Raji (cell line): ENCODE measurements around the gene MME.

Source experiments
- POLR2A ChIP-seq: IDR thresholded peaks from 2 replicates; pipeline ENCODE4 v1.6.1; 2011; ENCODE audit warnings: low read depth, low read length, control low read depth; ENCODE audit not compliant: insufficient read depth

The MME gene

GRCh38 chr3:155194973-155195957 is 115.1 kb downstream of the MME start:
- TF ChIP-seq POLR2A: no peak

DNA sequence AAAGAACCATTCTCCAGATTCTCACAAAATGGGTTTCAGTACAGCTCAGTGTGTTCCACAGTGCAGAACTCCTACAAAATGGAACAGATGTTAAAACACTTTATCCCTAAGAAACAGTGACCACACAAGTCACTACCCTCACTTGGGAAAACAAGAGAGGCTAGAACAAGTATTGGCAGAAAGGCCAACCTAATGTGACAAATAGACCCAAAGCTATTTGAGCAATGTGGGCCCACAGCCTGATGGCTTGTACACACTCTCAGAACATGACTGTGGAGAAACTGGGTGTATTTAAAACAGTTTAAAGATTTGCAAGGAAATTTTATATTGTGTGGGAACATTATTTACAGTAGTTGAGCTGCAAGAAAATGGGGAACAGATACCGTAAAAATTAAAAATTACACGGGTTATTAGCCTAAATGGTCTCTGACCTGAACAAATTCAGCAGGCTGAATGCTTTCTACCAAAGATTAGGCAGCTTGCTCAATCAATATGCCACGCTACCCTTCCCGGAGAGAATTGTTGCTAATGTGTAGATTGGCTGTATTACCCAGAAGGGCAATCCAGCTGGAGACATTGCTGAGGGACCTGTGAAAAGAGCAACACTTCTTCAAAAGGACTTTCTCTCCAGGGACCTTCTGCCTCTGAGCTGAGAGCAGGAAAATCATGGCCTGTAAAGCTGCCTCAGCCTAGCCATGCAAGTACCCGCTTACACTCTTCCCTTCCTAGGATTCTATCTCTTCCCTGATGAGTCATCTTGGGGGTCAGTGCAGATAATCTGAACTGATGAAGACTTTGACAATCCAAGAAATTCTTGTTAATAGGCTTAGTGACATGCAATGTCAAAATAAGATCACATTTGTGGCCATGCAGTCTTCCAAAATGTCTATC is 116.3 kb downstream of the MME start:
- TF ChIP-seq POLR2A: no peak

GRCh38 chr3:155197786-155198185 is 117.7 kb downstream of the MME start:
- TF ChIP-seq POLR2A: no peak

DNA sequence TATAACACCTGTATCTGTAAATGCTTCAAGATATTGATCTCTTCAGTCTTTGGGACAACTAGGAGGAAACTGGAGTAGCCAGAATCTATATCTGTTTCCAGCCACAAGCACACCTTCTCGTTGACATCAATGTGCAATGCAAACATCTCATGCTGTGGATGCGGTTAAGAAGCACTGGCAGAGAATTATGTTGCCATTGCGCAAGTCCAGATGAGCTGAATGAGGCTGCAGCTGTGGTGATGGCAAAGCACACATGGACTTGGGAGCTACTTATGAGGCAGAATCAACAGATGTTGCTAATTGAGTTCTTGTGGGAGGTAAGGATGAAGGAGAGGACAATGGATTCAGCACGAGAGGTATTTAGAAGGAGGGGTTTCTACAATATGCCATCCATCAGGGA is 122.5 kb downstream of the MME start:
- TF ChIP-seq POLR2A: no peak

DNA sequence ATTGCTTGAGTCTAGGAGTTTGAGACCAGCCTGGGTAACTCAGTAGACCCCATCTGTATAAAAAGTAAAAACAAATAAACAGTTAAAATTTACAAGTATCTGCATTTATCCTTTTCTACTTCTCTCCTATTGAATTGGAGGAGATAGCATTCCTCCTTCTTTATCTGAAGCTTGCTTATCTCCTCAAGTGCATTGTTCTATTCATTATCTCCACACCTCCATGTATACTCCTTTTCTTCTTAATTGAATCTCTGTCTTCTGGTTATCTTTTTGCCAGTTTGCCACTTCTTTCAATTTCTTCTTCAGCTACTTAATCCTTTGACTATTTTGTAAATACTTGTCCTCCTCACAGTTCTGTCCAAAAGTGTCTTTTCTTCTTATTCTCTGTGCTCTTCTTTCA is 124.7 kb downstream of the MME start:
- no peak for TF ChIP-seq POLR2A

- TF ChIP-seq POLR2A: no peak
Observed at GRCh38 chr3:155208183-155208800, 128.2 kb downstream of the MME start.

GRCh38 chr3:155210736-155211135 is 130.6 kb downstream of the MME start:
- no peak for TF ChIP-seq POLR2A

DNA sequence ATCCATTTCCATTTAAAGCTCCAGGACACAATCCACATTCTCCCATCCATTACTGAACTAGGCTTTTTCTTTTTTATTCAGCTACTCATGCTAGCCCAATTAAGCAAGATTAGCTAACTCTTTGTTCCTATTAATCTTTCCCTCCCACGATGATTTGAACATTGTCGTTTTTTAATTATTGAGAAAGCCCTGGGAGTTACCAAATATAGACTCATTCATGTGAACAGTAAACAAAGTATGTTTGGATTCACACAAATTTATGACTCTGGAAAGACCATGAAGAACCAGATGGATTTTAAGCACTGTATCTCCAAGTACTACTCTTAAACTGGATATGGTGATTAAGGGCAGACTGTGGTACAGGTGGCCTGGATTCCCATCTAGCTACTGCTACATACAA is 131.1 kb downstream of the MME start:
- TF ChIP-seq POLR2A: no peak

- TF ChIP-seq POLR2A: no peak
Observed at GRCh38 chr3:155211940-155212339, 131.8 kb downstream of the MME start.

GRCh38 chr3:155217591-155217990 is 137.5 kb downstream of the MME start:
- TF ChIP-seq POLR2A: no peak

DNA sequence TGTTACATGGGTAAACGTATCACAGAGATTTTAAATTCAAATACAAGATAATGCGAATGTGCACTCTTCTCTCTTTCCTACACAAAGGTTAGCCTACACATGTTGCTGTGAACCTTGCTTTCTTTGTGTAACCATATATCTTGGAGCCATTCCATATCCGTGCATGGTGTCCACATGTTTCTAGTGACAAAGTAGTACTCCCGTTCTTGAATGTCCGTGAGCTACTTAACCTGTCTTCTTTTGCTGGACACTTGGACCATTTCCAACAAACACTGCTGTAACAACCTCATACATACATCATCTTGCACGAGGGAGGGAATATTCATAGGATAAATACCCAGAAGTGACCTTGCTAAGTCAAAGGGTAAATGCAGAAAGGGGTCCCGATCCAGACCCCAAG is 138.3 kb downstream of the MME start:
- TF ChIP-seq POLR2A: no peak

- no peak for TF ChIP-seq POLR2A
Observed at GRCh38 chr3:155219106-155219505, 139.0 kb downstream of the MME start.

GRCh38 chr3:155225417-155225816 is 145.3 kb downstream of the MME start:
- TF ChIP-seq POLR2A: no peak

DNA sequence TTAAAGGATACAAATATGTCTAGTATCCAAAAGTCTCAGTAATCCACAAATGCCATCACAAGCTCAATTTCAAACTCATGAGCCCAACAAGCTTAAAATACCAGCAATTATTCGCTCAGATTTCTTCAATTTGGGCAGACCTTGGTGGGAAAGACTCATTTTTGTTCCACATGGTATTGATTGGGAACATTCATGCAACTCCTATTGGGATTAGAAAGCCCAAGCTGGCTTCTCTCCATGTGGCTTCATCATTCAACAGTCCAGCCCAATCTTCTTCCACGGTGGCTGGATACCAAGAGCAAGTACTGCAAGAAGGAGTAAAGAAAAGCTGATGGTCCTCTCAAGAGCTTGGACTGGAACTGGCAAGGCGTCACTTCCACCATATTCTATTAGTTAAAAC is 147.0 kb downstream of the MME start:
- TF ChIP-seq POLR2A: no peak

DNA sequence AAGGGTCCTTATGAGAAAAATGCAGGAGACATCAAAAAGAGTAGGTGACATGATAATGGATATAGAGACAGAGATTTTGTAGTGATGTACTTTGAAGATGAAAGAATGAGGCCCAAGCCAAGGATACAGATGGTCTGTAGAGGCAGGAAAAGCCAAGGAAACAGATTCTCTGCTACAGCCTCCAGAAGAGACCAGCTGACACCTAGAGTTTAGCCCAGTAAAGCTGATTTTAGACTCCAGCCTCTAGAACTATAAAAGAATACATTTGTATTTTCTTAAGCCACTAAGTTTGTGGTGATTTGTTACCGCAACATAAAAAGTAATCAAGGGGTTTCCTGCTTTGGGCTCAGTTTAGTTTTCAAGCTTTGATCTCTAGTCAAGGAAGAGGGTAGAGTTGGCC is 148.6 kb downstream of the MME start:
- no peak for TF ChIP-seq POLR2A
